HG03159 (cell line): ENCODE data around the gene ZNF358.

Experiments used
- ATAC-seq: cut with Tn5 transposase; IDR thresholded peaks from one replicate; pipeline ENCODE4 v1.9.1; 2021; ENCODE audit warnings: mild to moderate bottlenecking, moderate library complexity; ENCODE audit not compliant: unreplicated experiment

Gene ZNF358

DNA sequence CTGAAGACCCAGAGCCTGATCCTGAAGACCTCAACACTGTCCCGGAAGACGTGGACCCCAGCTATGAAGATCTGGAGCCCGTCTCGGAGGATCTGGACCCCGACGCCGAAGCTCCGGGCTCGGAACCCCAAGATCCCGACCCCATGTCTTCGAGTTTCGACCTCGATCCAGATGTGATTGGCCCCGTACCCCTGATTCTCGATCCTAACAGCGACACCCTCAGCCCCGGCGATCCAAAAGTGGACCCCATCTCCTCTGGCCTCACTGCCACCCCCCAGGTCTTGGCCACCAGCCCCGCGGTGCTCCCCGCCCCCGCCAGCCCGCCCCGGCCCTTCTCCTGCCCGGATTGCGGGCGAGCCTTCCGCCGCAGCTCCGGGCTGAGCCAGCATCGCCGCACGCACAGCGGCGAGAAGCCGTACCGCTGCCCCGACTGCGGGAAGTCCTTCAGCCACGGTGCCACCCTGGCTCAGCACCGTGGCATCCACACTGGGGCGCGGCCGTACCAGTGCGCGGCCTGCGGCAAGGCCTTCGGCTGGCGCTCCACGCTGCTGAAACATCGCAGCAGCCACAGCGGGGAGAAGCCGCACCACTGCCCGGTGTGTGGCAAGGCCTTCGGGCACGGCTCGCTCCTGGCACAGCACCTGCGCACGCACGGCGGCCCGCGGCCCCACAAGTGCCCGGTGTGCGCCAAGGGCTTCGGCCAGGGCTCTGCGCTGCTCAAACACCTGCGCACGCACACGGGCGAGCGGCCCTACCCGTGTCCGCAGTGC is 3.6 kb downstream of the ZNF358 start:
- ATAC-seq = no peak

DNA sequence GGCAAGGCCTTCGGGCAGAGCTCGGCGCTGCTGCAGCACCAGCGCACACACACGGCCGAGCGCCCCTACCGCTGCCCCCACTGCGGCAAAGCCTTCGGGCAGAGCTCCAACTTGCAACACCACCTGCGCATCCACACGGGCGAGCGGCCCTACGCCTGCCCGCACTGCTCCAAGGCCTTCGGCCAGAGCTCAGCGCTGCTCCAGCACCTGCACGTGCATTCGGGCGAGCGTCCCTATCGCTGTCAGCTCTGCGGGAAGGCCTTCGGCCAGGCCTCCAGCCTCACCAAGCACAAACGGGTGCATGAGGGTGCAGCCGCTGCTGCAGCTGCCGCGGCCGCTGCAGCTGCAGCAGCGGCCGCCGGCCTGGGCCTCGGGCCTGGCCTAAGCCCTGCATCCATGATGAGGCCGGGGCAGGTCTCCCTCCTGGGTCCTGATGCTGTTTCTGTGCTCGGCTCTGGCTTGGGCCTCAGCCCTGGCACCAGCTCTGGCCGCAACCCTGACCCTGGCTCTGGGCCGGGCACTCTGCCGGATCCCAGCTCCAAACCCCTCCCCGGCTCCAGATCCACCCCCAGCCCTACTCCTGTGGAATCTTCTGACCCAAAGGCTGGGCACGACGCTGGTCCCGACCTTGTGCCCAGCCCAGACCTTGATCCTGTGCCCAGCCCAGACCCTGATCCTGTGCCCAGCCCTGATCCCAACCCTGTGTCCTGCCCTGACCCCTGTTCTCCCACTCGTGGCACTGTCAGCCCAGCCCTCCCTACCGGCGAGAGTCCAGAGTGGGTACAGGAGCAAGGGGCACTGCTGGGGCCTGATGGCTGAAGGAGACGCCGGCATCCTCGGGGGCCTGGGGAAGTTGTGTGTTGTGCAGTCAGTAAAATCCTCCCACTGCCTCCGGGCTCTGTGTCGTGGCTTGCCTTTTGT is 4.5 kb downstream of the ZNF358 start:
- ATAC-seq = no peak

DNA sequence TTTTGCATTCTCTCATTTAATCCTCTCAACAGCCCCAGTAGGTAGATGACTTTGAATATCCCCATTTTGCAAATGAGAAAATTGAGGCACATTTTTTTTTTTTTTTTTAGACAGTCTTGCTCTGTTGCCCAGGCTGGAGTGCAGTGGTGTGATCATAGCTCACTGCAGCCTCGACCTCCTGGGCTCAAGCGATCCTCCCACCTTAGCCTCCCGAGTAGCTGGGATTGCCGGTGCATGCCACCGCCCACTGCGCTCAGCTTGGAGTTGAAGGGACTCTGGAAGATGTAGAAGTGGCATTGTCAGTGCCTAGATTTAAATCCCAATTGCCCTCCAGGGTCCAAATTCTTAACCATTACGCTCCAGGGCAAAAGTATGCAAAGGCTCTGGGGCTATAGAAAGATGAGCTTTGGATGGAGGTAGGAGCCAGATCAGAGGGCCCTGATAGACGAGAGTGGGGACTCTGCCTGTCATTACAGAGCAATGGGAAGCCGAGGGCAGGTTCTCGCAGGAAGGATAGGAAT is 5.7 kb downstream of the ZNF358 start:
- ATAC-seq = no peak

DNA sequence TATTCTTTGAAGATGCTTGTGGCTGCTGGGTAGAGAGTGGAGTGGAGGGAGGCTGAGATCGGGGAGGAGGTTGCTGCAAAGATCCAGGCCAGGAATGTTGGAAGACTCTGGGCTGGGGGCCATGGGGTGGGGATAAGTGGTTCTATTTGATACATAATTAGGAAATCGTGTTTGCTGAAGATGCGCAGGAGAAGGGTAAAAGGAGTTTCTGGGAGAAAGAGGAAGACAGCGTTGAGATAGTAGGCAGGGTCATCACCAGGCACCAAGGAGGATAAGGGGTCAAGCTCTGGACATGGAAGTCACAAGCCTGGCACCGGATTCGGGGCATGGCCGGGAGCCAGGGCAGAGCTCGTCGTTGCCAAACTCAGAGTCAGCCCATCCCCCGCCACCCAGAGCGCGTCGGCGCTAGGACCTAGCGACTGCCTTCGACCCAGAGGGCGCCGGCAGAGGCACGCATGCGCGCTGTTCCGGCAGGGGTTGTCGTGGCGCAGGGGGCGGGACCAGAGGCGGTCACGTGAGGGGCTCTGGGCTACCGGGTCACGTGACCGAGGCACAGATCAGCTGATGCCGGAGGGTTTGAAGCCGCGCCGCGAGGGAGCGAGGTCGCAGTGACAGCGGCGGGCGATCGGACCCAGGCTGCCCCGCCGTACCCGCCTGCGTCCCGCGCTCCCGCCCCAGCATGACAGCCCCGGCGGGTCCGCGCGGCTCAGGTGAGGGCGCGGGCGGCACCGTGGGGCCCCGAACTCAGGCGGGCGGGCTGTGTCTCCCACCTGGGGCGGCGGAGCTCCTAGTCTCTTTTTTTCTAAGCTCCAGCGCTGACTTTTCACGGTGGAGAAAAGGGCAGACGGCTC is 6.4 kb downstream of the ZNF358 start, which contains the start of gene MCOLN1:
TSS of gene MCOLN1 (plus strand) at position 553 of the 851 bp plus-strand sequence. CDS start at position 680, 127 bp downstream.
- ATAC-seq = peak; percentile 75

DNA sequence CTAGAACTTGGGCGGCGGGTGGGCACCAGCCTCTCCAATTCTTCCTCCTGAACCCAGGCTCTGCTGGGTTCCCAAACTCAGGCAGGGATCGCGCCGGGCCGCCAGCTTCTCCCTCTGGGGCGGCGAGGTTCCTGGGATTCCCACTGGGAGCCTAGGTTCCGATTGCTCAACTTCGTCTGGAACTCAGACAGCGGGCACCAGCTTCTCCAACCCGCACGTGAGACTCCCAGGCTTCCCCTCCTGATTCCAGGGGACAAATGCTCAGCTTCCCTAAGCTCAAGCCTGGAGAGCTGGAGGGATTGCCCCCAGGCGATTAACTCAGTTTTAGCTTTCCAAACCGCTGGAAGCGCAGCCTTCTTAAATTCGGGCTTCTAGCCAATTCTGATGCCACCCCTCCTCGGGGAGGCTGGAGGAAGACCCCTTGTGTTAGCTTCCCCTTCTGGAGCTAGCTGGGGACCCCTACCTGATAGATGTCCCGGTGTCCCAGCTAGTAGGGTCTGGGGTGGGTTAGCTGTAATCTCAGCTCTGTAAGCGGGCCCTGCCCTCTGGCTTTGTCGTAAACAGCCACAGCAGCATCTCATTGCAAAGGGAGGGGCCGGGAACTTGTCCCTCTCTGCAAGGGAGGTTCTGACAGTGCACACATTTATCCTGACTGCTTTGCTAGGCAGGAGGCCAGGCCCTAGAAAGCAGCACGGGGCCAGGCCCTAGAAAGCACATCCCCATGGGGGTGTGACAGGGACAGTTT is 7.2 kb downstream of the ZNF358 start:
- no peak for ATAC-seq

DNA sequence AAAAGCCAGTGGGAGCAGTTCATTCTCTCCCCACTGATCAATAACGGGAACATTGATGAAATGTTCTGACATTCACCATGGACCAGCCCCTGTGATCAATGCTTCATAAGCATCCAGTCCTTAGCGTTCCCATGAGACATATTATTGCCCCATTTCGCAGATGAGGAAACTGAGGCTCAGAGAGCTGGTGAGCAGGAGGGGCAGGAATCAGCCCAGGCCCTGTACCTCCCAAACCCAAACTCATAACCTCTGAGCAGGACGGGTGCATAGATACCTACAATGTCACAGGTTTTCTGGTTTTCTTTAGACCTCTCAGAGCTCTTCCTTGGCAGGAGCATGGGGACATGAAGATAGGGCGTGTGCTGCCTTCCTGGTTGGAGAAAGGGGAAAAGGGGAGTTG is 8.6 kb downstream of the ZNF358 start:
- ATAC-seq = no peak

DNA sequence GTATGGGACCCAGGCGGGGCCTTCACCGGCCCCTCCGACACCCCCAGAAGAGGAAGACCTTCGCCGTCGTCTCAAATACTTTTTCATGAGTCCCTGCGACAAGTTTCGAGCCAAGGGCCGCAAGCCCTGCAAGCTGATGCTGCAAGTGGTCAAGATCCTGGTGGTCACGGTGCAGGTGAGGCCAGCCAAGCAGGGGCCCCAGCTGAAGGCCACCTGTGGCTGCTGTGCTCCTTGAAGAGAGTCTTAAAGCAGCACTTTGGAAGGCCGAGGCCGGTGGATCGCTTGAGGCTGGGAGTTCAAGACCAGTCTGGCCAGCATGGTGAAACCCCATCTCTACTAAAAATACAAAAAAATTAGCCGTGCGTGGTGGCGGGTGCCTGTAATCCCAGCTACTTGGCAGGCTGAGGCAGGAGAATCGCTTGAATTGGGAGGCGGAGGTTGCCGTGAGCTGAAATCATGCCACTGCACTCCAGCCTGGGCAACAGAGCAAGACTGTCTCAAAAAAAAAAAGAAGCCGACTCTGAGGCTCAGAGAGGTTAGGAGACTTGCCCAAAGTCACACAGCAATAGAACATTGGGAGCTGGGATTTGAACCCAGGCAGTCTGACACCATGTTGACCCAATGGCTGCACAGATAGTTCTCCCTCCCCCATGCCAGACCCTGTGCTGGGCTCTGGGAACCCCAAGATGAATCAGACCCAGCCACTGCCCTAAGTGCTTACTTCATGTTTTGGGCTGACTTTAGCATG is 9.3 kb downstream of the ZNF358 start:
- no peak for ATAC-seq

DNA sequence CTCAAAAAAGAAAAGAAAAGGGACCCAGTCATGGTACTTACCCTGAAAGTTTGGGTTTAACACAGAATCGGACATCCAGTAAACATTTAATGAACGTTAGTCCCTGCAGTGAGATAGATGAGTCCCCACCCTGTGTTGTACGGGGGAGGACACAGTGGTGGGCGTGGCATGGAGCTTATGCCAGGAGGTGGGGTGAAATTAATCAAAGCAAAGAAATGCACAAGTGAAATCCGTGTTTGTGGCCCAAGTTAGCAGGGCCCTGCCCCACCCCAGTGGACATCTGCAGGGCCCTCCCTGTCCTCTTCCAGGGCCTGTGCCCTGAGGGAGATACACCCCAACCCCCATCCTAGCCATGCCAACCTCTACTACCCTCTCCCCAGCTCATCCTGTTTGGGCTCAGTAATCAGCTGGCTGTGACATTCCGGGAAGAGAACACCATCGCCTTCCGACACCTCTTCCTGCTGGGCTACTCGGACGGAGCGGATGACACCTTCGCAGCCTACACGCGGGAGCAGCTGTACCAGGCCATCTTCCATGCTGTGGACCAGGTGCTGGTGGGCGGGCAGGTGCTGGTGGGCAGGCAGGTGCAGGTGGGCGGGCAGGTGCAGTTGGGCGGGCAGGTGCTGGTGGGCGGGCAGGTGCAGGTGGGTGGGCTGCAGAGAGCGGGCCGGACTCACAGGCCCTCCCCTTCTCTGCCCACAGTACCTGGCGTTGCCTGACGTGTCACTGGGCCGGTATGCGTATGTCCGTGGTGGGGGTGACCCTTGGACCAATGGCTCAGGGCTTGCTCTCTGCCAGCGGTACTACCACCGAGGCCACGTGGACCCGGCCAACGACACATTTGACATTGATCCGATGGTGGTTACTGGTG is 10.4 kb downstream of the ZNF358 start:
- no peak for ATAC-seq

DNA sequence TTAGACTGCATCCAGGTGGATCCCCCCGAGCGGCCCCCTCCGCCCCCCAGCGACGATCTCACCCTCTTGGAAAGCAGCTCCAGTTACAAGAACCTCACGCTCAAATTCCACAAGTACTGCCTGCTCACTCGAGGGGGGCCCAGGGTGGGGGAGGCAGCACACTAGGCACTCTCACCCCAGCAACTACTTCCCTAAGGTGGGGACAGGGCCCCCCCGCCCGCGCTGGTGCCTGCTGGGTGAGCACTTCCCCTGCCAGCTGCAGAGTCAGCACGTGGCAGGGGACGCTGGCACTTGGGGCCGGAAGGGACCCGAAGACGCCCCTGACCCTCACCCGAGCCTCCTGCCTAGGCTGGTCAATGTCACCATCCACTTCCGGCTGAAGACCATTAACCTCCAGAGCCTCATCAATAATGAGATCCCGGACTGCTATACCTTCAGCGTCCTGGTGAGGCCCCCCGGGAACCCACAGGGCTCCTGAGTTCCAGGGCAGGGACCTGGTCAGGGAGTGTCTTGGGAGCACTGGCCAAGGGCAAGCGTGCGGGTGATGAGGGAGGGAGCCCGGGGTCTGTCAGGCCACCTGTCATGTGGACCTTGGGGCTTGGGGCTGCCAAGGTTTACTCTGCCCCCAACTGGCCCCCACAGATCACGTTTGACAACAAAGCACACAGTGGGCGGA is 11.8 kb downstream of the ZNF358 start:
- ATAC-seq = no peak

DNA sequence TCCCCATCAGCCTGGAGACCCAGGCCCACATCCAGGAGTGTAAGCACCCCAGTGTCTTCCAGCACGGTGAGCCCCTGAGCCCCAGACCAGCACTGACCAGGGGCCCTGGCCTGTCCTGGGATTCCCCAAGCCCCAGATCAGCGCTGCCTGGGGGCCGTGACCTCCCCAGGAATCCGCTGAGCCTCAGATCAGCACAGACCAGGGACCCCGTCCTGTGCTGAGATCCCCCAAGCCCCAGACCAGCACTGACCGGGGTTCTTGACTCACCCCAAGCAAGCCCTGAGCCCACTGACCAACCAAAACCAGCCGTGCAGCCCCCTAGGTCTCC is 12.3 kb downstream of the ZNF358 start:
- no peak for ATAC-seq

DNA sequence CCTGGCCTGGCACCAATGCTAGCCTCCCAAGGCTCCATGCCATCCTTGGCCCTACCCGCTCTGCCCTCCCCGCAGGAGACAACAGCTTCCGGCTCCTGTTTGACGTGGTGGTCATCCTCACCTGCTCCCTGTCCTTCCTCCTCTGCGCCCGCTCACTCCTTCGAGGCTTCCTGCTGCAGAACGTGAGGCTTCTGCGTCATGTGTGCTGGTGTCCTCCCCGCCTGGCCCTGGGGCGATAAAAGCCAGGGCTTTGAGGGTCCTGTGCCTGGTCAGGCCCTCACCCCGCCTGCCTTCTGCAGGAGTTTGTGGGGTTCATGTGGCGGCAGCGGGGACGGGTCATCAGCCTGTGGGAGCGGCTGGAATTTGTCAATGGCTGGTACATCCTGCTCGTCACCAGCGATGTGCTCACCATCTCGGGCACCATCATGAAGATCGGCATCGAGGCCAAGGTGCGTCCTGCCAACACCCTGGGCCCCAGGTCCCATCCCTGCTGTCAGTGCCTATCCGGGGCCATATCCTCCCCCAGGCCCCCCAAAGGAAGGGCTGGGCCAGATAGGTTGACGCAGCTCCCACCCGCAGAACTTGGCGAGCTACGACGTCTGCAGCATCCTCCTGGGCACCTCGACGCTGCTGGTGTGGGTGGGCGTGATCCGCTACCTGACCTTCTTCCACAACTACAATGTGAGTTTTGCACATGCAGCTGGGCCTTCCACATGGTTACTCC is 12.8 kb downstream of the ZNF358 start:
- ATAC-seq = no peak

DNA sequence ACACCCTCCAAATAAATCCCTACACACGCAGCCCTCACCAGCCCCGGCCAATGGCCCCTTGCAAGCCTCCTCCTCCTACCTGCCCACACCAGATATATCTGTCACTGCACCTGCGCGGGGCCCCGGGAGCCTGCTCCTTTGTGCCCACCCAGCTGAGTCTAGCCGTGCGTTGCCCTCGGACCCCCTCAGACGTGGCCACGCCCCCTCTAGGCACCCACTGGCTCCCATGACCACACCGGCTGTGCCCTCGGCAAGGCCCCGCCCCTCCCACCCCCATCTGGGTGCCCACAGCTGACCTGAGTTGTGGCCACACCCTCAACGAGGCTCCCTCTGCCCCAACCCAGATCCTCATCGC is 13.3 kb downstream of the ZNF358 start:
- no peak for ATAC-seq

DNA sequence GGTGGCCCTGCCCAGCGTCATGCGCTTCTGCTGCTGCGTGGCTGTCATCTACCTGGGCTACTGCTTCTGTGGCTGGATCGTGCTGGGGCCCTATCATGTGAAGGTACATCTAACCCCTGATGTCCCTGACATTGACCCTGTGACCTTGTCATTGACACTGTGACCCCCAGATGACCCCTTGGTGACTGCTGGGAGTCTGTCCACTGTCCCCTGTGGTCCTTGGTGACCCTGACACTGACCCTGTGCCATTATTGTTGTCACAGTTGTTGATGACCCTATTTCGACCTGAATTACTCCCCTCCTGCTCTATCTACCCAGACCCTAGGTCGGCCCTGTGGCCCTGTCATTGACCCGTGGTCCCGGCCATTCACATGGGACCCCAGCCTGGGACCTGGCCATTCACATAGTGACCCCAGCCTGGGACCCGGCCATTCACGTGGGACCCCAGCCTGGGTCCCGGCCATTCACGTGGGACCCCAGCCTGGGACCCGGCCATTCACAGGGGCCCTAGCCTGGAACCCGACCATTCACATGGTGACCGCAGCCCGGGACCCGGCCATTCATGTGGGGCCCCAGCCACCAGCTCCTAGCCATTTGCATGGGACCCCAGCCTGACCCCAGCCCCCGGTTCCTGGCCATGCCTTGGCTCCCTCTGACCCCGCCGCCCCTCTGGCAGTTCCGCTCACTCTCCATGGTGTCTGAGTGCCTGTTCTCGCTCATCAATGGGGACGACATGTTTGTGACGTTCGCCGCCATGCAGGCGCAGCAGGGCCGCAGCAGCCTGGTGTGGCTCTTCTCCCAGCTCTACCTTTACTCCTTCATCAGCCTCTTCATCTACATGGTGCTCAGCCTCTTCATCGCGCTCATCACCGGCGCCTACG is 13.9 kb downstream of the ZNF358 start:
- ATAC-seq = no peak

DNA sequence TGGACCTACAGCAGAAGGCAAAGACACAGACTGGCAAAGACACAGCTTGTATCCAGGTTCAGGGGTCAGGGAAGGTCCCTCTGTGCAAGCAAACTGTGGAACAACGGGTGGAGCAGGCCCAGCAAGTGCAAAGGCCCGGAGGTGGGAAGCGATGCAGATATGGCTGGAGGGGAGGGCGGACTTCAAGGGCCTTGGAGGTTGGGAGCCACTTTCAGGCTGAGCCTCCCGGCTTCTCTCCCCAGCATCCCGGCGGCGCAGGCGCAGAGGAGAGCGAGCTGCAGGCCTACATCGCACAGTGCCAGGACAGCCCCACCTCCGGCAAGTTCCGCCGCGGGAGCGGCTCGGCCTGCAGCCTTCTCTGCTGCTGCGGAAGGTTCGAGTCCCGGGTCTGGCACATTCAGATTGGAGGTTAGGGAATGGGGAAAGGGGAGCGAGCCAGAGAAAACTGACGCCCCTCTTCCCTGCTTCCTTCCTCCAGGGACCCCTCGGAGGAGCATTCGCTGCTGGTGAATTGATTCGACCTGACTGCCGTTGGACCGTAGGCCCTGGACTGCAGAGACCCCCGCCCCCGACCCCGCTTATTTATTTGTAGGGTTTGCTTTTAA is 17.5 kb downstream of the ZNF358 start:
- ATAC-seq = no peak

DNA sequence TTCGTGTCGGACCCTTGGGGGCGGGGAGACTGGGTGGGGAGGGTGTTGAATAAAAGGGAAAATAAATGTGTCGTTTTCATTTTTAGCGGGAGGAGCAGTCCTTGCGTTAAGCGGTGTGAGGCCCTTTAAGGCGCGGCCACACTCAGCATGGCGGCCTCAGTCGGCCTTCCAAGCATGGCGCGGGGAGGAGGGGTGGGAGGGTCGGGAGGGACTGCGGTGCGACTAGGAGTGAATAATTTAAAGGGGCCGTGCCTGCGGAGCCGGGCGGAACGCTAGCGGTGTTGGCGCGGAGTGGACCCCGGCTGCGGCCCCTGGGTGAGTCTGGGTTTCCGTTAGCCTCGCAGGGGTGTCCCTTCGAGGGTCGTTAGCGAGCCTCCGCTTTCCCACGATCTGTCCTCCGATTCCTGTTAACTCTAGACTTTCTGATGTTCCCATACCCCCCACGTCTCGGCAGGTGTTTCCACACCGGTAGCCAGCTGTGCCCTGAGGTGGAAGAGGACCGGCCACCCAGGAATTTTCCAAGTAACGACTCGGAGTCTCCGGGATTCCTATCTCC is 18.1 kb downstream of the ZNF358 start:
- no peak for ATAC-seq

DNA sequence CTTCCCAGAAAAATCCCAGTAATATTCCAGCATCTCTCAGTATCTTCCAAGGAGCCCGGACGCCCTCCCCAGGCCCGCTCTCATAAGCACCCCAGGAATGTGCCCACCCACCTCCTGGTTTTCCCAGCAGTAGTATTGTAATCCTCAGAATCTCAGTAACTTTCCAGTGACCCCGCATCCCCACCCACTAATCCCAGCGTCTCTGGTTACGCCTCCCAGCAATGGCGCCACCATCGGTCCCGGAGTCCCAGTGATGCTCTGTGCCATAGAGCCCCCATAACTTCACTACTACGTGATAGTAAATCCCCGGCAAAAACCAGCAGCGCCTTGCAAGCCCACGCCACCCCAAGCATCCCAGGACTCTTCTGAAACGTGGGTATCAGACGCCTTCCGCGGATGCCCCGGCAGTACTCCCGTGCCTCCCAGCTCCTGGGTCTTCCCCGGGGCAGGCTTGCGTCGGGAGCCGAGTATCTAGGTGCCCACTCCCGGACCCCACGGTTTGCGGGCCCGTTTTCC is 18.7 kb downstream of the ZNF358 start:
- ATAC-seq = peak; percentile 7
